GM12874 (cell line): Measurements from ENCODE around the gene SFXN1.

Experiments used
- TF ChIP-seq, protein P1 (sequence below): IDR thresholded peaks from 2 replicates; pipeline ENCODE4 v1.5.1; 2011; ENCODE audit warnings: low read depth, mild to moderate bottlenecking, control low read depth, low read length, moderate library complexity; ENCODE audit not compliant: insufficient read depth

The SFXN1 gene

GRCh38 chr5:175572886-175573285 is 94.5 kb downstream of the SFXN1 start:
- TF ChIP-seq, protein P1, sequence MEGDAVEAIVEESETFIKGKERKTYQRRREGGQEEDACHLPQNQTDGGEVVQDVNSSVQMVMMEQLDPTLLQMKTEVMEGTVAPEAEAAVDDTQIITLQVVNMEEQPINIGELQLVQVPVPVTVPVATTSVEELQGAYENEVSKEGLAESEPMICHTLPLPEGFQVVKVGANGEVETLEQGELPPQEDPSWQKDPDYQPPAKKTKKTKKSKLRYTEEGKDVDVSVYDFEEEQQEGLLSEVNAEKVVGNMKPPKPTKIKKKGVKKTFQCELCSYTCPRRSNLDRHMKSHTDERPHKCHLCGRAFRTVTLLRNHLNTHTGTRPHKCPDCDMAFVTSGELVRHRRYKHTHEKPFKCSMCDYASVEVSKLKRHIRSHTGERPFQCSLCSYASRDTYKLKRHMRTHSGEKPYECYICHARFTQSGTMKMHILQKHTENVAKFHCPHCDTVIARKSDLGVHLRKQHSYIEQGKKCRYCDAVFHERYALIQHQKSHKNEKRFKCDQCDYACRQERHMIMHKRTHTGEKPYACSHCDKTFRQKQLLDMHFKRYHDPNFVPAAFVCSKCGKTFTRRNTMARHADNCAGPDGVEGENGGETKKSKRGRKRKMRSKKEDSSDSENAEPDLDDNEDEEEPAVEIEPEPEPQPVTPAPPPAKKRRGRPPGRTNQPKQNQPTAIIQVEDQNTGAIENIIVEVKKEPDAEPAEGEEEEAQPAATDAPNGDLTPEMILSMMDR, result no peak

DNA sequence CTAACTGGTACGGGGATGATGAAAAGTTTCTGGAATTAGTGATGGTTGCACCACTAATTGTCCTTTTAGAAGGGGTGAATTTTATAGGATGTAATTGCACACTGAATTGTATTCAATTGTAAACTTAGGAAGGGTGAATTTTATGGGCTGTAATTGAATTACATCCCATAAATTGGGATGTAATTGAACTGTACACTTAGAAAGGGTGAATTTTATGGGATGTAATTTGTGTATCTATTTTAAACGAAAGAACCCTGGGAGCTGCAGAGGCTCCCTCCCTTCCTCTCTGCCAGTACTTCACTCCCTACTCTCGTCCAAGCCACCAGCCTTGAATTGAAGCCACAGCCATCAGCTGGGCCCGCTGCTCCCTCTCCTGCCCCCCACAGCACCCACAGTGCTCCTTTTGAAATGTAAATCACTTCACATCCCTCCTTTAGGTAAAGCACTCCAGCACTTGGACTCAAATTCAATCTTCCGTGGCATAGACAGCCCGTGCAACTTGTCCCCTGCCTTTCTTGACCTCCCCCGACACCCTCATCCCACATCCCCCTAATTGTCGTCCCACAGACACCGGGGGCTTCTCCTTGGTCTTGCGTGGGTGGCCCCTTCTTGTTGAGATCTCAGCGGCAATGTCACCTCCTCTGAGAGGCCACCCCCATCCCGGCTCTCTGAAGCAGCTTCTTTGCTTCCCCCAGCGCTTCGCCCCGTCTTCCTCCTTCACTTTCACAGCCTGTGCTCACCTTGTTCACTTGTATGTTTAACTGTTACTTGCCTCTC is 95.3 kb downstream of the SFXN1 start:
- TF ChIP-seq, protein P1, result no peak

DNA sequence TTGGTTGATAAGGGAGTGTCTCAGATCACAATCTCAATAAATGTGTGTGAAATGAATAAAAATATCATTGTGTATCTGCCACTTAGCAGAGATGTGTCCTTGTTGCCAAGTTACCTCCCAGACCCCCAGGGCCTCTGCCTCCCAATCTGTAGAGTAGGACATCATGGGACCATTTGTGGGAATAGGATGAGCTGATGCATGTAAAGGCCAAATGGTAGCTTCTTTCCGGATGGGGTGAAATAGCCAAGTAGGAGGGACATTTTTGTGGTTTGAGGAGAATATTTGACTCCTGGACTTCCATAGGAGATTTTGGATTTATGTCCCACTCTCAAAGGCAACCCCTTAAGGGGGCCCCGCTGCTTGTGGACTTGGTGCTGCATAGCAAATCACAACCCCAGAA is 96.9 kb downstream of the SFXN1 start:
- TF ChIP-seq, protein P1, result no peak

GRCh38 chr5:175576096-175576495 is 97.7 kb downstream of the SFXN1 start:
- TF ChIP-seq, protein P1, result no peak

- TF ChIP-seq, protein P1, result no peak
Measured at GRCh38 chr5:175576591-175576990, 98.2 kb downstream of the SFXN1 start.
